Measurements from ENCODE around the gene DLG5.

DLG5 gene

GRCh38 chr10:77946084-77946483 lies 19.5 kb upstream of the DLG5 start:
- DNase-seq = no peak

DNA sequence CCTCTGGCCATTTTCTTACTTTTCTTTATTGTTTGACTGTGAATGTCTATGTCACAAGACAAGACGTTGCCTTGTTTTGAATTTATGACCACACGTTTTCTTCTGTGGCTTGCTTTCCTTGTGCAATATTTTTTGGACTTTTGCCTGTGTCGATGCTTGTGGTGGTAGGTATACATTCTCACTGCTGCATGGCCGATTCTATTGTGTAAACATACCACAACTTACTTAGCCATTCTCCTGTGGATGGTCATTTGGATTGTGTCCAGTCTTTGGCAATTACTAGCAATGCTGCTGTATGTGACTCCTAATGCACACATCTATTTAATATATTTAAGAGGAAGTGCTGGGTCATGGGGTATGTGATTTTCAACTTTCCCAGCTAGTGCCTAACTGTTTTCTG lies 18.0 kb upstream of the DLG5 start:
- no peak for DNase-seq

DNA sequence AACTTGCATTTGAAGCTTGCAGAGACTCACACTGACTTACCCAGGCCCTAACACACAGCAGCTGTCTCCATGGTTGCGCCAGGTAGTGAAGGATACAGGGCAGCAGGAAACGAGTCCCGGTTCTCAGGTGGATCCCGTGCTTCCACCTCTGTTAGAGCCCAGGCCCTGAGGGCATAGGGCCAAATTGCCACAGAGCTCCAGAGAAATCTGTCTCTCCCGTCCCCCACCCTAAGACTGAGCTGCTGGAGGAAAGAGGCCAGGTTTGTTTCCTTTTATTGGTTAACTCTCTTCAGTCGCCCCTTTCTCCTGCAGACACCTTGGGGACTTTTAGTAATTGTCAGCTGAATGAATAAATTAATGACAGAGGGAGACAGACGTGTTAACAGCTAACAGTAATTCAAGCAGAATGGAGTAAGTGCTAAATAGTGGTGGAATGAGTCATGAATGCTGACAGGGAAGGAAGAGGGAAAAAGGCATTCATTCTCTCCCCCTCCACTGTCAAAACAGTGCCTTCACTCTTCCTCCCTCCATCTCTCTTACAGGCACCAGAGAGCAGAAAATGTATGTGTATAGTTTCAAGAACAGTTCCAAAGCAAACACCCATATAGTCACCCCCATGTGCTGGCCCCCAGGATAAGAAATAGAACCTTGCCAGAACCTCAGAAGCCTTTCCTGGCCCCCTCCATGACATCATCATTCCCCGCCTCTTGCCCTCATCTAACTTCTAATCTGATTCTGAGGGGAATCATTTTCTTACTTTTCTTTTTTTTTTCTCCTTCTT lies 16.8 kb upstream of the DLG5 start:
- DNase-seq = peak; percentile 19

DNA sequence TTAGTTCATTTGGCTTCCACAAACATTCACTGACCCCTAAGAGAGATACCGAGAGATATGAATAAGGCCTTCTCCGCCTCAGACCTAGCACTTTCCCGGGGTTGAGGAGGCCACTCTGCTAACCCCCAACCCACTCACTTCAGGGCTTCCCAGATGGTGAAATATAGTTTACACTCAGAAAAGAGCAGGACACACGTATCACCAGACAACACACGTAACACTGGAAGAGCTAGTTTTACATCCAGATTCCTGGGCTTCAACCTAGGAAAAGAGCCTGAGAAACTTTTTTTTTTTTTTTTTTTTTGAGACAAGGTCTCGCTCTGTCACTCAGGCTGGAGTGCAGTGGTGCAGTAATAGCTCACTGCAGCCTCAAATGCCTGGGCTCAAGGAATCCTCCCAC lies 15.2 kb upstream of the DLG5 start:
- no peak for DNase-seq

DNA sequence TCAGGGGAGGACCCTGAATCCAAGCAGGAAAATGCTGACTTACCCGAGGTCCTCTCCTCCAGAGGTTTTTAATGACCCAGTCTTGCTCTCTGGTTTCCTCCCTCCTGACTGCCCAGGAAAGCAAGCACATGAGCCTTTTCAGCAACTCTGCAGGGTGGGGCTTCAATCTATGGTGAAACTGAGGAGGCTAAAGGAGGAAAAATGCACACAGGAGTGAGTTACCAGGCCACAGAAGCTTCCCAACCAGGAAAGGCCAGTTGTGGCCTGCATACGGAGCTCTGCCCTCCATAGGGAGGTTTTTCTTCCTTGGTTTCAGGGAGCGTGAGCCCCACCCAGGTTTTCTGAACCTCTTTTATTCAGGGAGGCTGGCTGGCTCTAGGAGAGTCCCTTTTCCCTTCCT lies 14.1 kb upstream of the DLG5 start:
- DNase-seq = no peak

DNA sequence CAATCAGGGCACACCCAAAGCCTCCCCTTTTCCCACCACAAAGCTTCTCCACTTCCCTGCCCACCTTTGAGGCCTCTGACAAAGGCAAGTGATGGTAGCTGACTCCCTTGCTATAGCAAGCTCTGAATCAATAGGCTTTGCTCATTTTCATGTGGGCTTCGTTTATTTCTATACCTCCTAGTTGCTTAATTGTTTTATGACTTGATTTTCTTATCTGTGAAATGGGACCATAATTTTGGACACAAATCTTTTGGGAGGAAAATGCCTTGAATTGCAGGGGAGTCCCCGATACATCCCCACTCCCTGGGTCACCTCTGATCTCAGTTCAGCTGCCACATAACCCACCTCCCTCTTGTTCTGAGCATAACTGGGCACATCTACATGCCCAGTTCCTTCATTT lies 13.7 kb upstream of the DLG5 start:
- no peak for DNase-seq

DNA sequence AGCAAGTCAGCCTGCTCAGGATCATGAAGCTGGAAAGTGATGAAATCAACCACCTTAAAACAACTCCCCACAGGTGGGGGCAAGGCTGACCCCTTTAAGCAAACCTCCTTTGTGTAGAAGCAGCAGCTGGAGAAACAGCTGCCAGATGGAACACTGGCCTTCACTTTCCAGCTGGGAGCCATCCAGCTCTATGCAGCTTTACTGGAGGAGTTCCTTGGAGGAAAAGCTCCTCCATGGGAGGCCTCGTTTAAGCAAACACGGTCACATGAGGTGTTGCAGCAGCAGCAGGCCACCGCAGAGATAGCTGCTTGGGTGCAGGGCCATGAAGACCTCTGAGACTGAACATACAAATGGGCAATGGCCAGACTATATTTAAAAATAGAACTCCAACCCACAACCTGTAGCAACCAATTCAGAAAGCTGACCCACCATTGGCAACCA lies 13.0 kb upstream of the DLG5 start:
- no peak for DNase-seq

GRCh38 chr10:77936697-77937567 lies 10.4 kb upstream of the DLG5 start:
- DNase-seq = no peak

DNA sequence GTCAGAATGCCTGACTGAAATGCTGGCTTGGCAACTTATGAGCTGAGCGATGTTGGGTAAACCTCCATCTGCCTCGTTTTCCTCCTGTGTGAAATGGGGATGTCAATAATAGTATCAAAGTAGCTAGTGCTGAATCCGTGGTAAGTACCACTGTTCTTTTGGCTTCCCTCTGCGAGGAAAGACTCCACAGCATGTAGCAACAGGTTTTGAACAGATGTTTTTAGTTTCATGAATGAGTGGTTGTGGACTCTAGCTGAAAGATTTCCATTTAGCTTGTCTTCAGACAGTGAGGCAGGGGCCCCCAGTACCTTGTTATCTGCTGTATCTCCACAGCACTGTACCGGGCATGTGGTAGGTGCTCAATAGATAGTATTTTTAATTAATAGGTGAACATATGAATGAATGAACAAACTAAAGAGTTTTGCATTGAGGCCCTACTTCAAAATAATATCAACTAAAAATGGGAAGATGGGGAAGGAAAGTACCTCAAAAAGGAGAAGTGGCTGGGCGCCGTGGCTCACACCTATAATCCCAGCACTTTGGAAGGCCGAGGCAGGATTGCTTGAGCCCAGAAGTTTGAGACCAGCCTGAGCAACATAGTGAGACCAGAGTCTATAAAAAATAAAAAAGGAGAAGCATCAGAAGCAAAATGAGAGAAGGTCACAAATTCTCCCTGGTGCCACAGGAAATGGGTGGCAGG lies 5.6 kb upstream of the DLG5 start:
- peak; percentile 20 for DNase-seq

- no peak for DNase-seq
Measured at GRCh38 chr10:77927402-77928246, 1.1 kb upstream of the DLG5 start.

- DNase-seq = no peak
Measured at GRCh38 chr10:77925795-77926565, 575 bp downstream of the DLG5 start.

DNA sequence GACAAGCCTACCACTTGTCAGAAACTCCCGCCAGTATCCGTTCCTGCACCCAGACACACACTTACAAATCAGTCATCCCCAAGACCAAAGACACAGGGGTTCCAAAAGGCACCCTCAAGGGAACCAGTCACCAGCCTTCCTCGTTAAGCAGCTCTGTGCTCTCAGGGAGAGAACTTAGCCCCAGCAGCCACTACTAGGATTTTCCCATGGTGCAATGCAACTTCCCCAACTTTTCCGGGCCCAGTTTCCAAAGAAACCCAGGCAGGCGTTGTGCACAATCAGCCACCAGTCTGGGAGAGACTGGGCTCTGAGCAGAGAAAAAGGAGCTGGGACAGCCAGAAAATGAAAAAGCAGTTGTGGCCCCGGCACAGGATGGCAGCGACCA lies 1.2 kb downstream of the DLG5 start:
- no peak for DNase-seq

GRCh38 chr10:77922566-77923179 lies 3.9 kb downstream of the DLG5 start:
- DNase-seq = no peak

DNA sequence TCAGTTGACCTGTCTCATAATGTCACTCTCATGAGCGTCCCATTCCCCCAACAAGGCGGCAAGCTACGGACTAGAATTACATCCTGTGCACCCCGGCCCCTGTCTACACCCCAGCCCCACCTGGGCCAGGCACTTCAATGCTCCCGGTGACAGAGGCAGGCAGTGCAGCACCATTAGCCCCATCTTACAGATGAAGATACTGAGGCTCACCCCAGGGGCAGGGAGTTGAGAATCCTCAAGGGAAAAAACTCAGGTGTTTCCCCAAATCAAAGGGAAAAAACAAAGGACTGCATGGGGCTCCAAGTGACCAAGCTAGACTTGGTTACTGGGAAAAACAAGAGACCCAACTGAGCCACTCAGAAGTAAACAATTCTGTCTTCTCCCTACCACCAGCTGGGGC lies 4.5 kb downstream of the DLG5 start:
- DNase-seq = no peak

- DNase-seq = no peak
Measured at GRCh38 chr10:77921395-77921794, 5.2 kb downstream of the DLG5 start.

DNA sequence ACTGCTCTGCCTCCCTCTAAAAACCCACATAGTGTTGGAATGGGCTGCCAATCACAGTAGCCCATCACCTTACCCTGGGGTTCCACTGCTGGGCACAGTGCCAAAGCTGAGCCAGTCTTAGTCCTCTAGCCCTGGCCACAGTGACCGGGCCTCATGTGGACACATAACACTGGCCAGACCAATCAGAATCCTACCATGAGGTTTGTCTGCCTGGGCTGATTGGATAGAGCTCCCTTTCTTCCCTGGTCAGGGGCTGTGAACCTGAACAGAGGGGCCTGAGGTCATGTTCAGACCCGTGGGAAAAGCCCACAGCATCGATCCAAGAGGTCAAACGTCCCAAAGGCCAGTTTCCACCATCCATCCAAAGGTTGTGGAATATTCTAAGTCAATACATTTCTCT lies 6.1 kb downstream of the DLG5 start:
- no peak for DNase-seq

- DNase-seq = no peak
Measured at GRCh38 chr10:77919713-77920108, 6.8 kb downstream of the DLG5 start.

- no peak for DNase-seq
Measured at GRCh38 chr10:77915319-77916105, 11.0 kb downstream of the DLG5 start.

- no peak for DNase-seq
Measured at GRCh38 chr10:77913090-77913489, 13.5 kb downstream of the DLG5 start.

DNA sequence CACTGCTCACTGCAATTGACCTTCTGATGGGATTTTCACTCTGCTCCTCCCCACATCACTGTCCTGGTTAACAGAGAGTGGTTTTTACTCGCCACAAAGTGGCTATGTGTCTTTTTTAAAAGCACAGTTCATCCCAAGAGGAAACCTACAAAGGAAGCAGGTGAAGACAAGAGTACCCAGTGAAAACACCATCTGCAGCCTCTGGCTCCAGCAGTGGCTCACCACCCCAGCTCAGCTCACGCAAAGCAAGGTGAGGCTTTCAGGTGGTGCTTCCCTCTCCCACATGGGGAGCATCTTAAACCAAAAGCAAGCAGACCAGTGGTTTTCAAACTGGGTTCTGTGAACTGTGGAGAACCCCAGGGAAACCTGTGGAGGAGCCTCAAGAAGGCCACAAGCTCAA lies 14.0 kb downstream of the DLG5 start:
- no peak for DNase-seq
